DND-41 (cell line): Measurements from ENCODE around the gene SOX30.

Experiments used
- EZH2 ChIP-seq: IDR thresholded peaks from 3 replicates; pipeline ENCODE4 v1.6.1; 2012; ENCODE audit warnings: borderline replicate concordance, low read depth, mild to moderate bottlenecking, moderate library complexity, low read length, inconsistent platforms; ENCODE audit not compliant: severe bottlenecking
- TF ChIP-seq, protein P1 (sequence below): IDR thresholded peaks from 2 replicates; pipeline ENCODE4 v1.5.1; 2012; ENCODE audit warnings: borderline replicate concordance, low read length, moderate library complexity, mild to moderate bottlenecking; ENCODE audit not compliant: poor library complexity, severe bottlenecking; ENCODE audit errors: extremely low read depth

DNA sequence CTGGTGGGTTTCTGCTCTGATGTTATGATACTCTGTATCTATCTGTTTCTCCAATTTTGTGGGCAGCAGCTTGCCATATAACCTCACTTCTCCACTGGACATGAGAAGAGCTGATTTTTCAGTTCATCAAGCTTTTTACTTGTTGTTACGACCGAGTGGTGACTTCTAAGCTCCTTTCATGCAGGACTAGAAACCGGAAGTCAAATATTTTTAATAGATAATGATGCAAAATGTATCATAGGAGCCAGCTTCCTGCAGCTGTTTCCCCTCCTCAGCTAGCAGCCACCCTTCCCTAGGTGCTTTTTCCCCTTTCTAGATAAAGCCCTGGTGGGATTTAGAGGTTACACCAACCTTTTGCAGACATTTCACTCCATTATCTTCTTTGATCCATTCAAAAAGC is 59.6 kb downstream of the SOX30 start:
- TF ChIP-seq, protein P1, sequence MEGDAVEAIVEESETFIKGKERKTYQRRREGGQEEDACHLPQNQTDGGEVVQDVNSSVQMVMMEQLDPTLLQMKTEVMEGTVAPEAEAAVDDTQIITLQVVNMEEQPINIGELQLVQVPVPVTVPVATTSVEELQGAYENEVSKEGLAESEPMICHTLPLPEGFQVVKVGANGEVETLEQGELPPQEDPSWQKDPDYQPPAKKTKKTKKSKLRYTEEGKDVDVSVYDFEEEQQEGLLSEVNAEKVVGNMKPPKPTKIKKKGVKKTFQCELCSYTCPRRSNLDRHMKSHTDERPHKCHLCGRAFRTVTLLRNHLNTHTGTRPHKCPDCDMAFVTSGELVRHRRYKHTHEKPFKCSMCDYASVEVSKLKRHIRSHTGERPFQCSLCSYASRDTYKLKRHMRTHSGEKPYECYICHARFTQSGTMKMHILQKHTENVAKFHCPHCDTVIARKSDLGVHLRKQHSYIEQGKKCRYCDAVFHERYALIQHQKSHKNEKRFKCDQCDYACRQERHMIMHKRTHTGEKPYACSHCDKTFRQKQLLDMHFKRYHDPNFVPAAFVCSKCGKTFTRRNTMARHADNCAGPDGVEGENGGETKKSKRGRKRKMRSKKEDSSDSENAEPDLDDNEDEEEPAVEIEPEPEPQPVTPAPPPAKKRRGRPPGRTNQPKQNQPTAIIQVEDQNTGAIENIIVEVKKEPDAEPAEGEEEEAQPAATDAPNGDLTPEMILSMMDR, result no peak
- no peak for TF ChIP-seq EZH2
